ENCODE measurements around the gene LIMK2. TPM values are rescaled to one million over a fixed set of nuclear protein-coding genes. Genes with fewer than 3 reads are reported as not detected.

LIMK2 gene
- total RNA-seq, 1 experiment from 2014 or later: 42.8 TPM

DNA sequence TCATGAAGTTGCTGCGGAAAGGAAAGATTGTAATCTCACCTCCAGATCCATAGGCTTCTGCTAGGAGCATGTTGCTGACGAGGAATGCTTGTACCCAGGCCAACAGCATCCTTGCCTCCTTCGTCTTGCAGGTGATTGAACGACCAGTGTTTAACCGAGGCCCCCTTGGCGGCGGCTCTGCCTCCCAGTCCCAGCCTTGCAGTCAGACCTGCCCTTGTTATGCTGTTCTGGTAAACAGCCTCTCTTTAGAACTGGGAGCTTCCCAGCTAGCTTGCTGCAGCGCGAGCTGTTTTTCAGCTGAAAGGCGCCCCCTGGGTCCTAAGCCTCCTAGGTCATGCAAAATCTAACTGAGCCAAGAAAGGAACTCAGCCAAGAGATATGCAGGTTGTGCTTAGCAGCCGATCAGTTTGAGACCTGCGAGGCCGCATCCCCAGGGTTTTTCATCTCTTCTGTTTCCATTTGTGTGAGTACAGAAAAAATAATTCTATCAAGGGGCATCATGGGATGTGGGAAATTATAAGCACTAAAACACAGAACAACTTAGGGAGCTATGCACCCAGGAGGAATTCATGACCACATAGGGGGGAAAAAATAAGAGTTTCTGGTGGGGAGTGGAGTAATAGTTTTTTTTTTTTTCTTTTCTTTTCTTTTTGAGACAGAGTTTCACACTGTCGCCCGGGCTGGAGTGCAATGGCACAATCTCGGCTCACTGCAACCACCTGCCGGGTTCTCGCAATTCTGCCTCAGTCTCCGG is 80.3 kb downstream of the LIMK2 start, which contains the start of gene PIK3IP1 (continued):
- TF ChIP-seq, protein P1, sequence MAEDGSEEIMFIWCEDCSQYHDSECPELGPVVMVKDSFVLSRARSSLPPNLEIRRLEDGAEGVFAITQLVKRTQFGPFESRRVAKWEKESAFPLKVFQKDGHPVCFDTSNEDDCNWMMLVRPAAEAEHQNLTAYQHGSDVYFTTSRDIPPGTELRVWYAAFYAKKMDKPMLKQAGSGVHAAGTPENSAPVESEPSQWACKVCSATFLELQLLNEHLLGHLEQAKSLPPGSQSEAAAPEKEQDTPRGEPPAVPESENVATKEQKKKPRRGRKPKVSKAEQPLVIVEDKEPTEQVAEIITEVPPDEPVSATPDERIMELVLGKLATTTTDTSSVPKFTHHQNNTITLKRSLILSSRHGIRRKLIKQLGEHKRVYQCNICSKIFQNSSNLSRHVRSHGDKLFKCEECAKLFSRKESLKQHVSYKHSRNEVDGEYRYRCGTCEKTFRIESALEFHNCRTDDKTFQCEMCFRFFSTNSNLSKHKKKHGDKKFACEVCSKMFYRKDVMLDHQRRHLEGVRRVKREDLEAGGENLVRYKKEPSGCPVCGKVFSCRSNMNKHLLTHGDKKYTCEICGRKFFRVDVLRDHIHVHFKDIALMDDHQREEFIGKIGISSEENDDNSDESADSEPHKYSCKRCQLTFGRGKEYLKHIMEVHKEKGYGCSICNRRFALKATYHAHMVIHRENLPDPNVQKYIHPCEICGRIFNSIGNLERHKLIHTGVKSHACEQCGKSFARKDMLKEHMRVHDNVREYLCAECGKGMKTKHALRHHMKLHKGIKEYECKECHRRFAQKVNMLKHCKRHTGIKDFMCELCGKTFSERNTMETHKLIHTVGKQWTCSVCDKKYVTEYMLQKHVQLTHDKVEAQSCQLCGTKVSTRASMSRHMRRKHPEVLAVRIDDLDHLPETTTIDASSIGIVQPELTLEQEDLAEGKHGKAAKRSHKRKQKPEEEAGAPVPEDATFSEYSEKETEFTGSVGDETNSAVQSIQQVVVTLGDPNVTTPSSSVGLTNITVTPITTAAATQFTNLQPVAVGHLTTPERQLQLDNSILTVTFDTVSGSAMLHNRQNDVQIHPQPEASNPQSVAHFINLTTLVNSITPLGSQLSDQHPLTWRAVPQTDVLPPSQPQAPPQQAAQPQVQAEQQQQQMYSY (CRISPR knock-in tag; IDR thresholded peaks at IDR 0.05): no peak
- TF ChIP-seq, protein P2, sequence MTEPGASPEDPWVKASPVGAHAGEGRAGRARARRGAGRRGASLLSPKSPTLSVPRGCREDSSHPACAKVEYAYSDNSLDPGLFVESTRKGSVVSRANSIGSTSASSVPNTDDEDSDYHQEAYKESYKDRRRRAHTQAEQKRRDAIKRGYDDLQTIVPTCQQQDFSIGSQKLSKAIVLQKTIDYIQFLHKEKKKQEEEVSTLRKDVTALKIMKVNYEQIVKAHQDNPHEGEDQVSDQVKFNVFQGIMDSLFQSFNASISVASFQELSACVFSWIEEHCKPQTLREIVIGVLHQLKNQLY (CRISPR knock-in tag; IDR thresholded peaks at IDR 0.05): no peak
- TF ChIP-seq SMAD3 (CRISPR knock-in tag; IDR thresholded peaks at IDR 0.05; ENCODE audit: borderline replicate concordance): no peak
- no peak for TF ChIP-seq ZNF232 (CRISPR knock-in tag; IDR thresholded peaks at IDR 0.05)
- TF ChIP-seq, protein P3, sequence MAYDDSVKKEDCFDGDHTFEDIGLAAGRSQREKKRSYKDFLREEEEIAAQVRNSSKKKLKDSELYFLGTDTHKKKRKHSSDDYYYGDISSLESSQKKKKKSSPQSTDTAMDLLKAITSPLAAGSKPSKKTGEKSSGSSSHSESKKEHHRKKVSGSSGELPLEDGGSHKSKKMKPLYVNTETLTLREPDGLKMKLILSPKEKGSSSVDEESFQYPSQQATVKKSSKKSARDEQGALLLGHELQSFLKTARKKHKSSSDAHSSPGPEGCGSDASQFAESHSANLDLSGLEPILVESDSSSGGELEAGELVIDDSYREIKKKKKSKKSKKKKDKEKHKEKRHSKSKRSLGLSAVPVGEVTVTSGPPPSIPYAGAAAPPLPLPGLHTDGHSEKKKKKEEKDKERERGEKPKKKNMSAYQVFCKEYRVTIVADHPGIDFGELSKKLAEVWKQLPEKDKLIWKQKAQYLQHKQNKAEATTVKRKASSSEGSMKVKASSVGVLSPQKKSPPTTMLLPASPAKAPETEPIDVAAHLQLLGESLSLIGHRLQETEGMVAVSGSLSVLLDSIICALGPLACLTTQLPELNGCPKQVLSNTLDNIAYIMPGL (CRISPR knock-in tag; IDR thresholded peaks at IDR 0.05): no peak
- TF ChIP-seq CREM (CRISPR knock-in tag; IDR thresholded peaks at IDR 0.05): 0 out of 2 replicates have a peak, but pooled peaks have one; percentile 46

DNA sequence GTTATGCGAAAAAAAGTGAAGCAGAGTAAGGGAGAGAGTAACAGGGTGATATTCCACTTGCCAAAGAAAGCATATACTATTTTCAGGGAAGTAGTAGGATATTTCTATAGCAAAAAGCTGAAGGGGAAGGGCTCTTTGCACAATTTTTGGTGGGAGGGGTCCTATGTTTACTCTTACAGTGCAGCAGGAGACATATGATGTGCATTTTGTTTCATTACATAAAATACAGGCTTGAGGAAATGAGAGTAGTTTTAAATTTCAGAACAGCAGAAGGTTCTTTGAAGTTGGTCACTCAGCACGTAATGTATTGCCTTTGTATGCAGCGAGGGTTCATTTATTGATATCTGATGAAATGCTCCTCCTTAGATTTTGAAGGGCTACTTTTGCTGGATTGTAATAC is 83.3 kb downstream of the LIMK2 start:
- peaks cover 15% of the 10 kb centered on the region for H3K27me3 Mint-ChIP-seq (ENCODE audit: low read depth)
- TF ChIP-seq, protein P4, sequence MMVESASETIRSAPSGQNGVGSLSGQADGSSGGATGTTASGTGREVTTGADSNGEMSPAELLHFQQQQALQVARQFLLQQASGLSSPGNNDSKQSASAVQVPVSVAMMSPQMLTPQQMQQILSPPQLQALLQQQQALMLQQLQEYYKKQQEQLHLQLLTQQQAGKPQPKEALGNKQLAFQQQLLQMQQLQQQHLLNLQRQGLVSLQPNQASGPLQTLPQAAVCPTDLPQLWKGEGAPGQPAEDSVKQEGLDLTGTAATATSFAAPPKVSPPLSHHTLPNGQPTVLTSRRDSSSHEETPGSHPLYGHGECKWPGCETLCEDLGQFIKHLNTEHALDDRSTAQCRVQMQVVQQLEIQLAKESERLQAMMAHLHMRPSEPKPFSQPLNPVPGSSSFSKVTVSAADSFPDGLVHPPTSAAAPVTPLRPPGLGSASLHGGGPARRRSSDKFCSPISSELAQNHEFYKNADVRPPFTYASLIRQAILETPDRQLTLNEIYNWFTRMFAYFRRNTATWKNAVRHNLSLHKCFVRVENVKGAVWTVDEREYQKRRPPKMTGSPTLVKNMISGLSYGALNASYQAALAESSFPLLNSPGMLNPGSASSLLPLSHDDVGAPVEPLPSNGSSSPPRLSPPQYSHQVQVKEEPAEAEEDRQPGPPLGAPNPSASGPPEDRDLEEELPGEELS (CRISPR knock-in tag; IDR thresholded peaks at IDR 0.05): no peak
- TF ChIP-seq, protein P5, sequence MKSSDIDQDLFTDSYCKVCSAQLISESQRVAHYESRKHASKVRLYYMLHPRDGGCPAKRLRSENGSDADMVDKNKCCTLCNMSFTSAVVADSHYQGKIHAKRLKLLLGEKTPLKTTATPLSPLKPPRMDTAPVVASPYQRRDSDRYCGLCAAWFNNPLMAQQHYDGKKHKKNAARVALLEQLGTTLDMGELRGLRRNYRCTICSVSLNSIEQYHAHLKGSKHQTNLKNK (CRISPR knock-in tag; IDR thresholded peaks at IDR 0.05): no peak
- TF ChIP-seq ZNF219 (CRISPR knock-in tag; IDR thresholded peaks at IDR 0.05; ENCODE audit: borderline replicate concordance) (no peak), FOXJ3 (CRISPR knock-in tag; IDR thresholded peaks at IDR 0.05; ENCODE audit: borderline replicate concordance) (no peak)
- TF ChIP-seq, protein P6, sequence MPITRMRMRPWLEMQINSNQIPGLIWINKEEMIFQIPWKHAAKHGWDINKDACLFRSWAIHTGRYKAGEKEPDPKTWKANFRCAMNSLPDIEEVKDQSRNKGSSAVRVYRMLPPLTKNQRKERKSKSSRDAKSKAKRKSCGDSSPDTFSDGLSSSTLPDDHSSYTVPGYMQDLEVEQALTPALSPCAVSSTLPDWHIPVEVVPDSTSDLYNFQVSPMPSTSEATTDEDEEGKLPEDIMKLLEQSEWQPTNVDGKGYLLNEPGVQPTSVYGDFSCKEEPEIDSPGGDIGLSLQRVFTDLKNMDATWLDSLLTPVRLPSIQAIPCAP (CRISPR knock-in tag; IDR thresholded peaks at IDR 0.05): no peak
- H3K27ac Mint-ChIP-seq: no peak overlapping the region
- no peaks in the 10 kb centered on the region for H3K36me3 Mint-ChIP-seq
- no peak for ATAC-seq
- no peak overlapping the region for H3K4me3 Mint-ChIP-seq
- CTCF ChIA-PET: interaction anchor here (1.0 kb wide), 1 partner anchor 18 kb away, joined by 3 read pairs; no protein-coding TSS in a partner anchor
- H3K9me3 Mint-ChIP-seq: no peaks in the 10 kb centered on the region
- no peak for DNase-seq (ENCODE audit: low spot score)
- POLR2A ChIA-PET: no interaction called here
- peaks cover 22% of the 10 kb centered on the region for H3K4me1 Mint-ChIP-seq
